Kidney epithelial cell (primary cell): ENCODE results near the gene KRTAP10-5. TPM values are rescaled to one million over a fixed set of nuclear protein-coding genes. Genes with fewer than 3 reads are reported as not detected.
"Not testable (repeated sequence)": the region's sequence is repeated elsewhere in the genome, so short reads cannot be mapped to it uniquely, and the experiment has no call there.

Experiments
- DNase-seq: peaks from one replicate; pipeline ENCODE4 v3.0.0-alpha.2; 2010; ENCODE audit warnings: low read depth
- H3K27me3 ChIP-seq: 2 replicates; pipeline ENCODE4 v1.6.0; 2011; ENCODE audit warnings: low read length; ENCODE audit not compliant: control insufficient read depth, insufficient read depth
- H3K36me3 ChIP-seq: 2 replicates; pipeline ENCODE4 v1.5.1; 2011; ENCODE audit warnings: low read length; ENCODE audit not compliant: control insufficient read depth, insufficient read depth
- H3K4me3 ChIP-seq: 2 replicates; pipeline ENCODE4 v1.5.1; 2011; ENCODE audit warnings: low read depth, mild to moderate bottlenecking, control low read depth, low read length
- CTCF ChIP-seq: IDR thresholded peaks from 2 replicates; pipeline ENCODE4 v1.5.1; 2011; ENCODE audit warnings: mild to moderate bottlenecking, moderate library complexity, low read length, control low read depth, inconsistent platforms; ENCODE audit not compliant: insufficient read depth, poor library complexity, severe bottlenecking
- total RNA-seq: library from RNA; depleted of rRNA; stranded (reverse); fragments of >200 nt; gene quantifications from 2 replicates; pipeline ENCODE4 v1.2.3, GENCODE V29; 2015

The KRTAP10-5 gene
- total RNA-seq, 1 donor from 2014 or later: not detected

GRCh38 chr21:44555200-44555875 is 25.1 kb downstream of the KRTAP10-5 start:
- TF ChIP-seq CTCF: no peak
- no peak for DNase-seq
- Histone ChIP-seq H3K27me3 (peaks cover 13% of the 10 kb centered on the region), H3K4me3 (no peak overlapping the region), H3K36me3 (no peaks in the 10 kb centered on the region)

- Histone ChIP-seq H3K27me3 (peaks cover 6% of the 10 kb centered on the region), H3K4me3 (no peak overlapping the region), H3K36me3 (no peaks in the 10 kb centered on the region)
- no peak for TF ChIP-seq CTCF
- no peak for DNase-seq
Measured at GRCh38 chr21:44552681-44553080, 27.7 kb downstream of the KRTAP10-5 start.

- DNase-seq: no peak
- TF ChIP-seq CTCF: no peak
Measured at GRCh38 chr21:44552136-44552535, 28.3 kb downstream of the KRTAP10-5 start.

GRCh38 chr21:44551340-44551961 is 29.0 kb downstream of the KRTAP10-5 start, which contains the start of gene KRTAP10-2:
Gene KRTAP10-2, minus strand, starts transcription at chr21:44551505. Its CDS starts 47 bp downstream, at chr21:44551458.
- Histone ChIP-seq H3K4me3 (no peak within 1 kb of the TSS), H3K27me3 (no peaks in the 10 kb centered on the region), H3K36me3 (no peaks in the 10 kb centered on the region)
- TF ChIP-seq CTCF: no peak
- no peak for DNase-seq

More at GRCh38 chr21:44552136-44552535, 28.3 kb downstream of the KRTAP10-5 start:
- Histone ChIP-seq H3K4me3 (no peak overlapping the region), H3K36me3 (no peaks in the 10 kb centered on the region), H3K27me3 (peaks cover 3% of the 10 kb centered on the region)

GRCh38 chr21:44550807-44551206 is 29.6 kb downstream of the KRTAP10-5 start:
- Histone ChIP-seq H3K36me3 (no peaks in the 10 kb centered on the region), H3K27me3 (no peaks in the 10 kb centered on the region), H3K4me3 (no peak overlapping the region)
- TF ChIP-seq CTCF: no peak
- no peak for DNase-seq

- not testable (repeated sequence) for H3K4me3 ChIP-seq, H3K36me3 ChIP-seq, H3K27me3 ChIP-seq, DNase-seq
Measured at GRCh38 chr21:44550285-44550684, 30.1 kb downstream of the KRTAP10-5 start.
